Neural crest cell (in vitro differentiated cells): Measurements from ENCODE around the gene SERGEF. TPM values are rescaled to one million over a fixed set of nuclear protein-coding genes. Genes with fewer than 3 reads are reported as not detected.

Experiments used
- DNase-seq: peaks from one replicate; pipeline ENCODE4 v3.0.0; 2021; ENCODE audit warnings: low read depth, mixed read lengths, low spot score
- H3K27ac Mint-ChIP-seq: one replicate; pipeline ENCODE4 v1.8.0; 2021; ENCODE audit warnings: mild to moderate bottlenecking, mixed read lengths; ENCODE audit not compliant: unreplicated experiment
- H3K27me3 Mint-ChIP-seq: 2 replicates; pipeline ENCODE4 v1.8.0; 2021; ENCODE audit warnings: low read depth, mild to moderate bottlenecking, mixed read lengths
- H3K36me3 Mint-ChIP-seq: 2 replicates; pipeline ENCODE4 v1.8.0; 2021; ENCODE audit warnings: low read depth, mild to moderate bottlenecking, mixed read lengths
- H3K4me1 Mint-ChIP-seq: 2 replicates; pipeline ENCODE4 v1.8.0; 2021; ENCODE audit warnings: mixed read lengths
- H3K4me3 Mint-ChIP-seq: one replicate; pipeline ENCODE4 v1.8.0; 2021; ENCODE audit warnings: mild to moderate bottlenecking, mixed read lengths
- H3K9me3 Mint-ChIP-seq: 2 replicates; pipeline ENCODE4 v1.8.0; 2021; ENCODE audit warnings: mixed read lengths
- CTCF ChIP-seq: fragments of 200-600 bp; sonication (generic); conservative IDR thresholded peaks from 2 replicates; pipeline ENCODE4 v1.5.0; 2021; ENCODE audit warnings: antibody characterized with exemption, mild to moderate bottlenecking
- total RNA-seq: library from RNA; stranded (reverse); gene quantifications from 2 replicates; pipeline ENCODE4 v1.2.1, GENCODE V29; 2021

The SERGEF gene
- total RNA-seq, 1 donor from 2014 or later = 29.6 TPM

GRCh38 chr11:17803754-17804334, 209.0 kb downstream of the SERGEF start:
- no peak overlapping the region for H3K4me3 Mint-ChIP-seq
- H3K4me1 Mint-ChIP-seq = peaks cover 22% of the 10 kb centered on the region
- no peak overlapping the region for H3K27ac Mint-ChIP-seq
- H3K9me3 Mint-ChIP-seq = peaks cover 4% of the 10 kb centered on the region
- no peaks in the 10 kb centered on the region for H3K27me3 Mint-ChIP-seq
- TF ChIP-seq CTCF = no peak
- H3K36me3 Mint-ChIP-seq = peaks cover 4% of the 10 kb centered on the region
- DNase-seq = no peak

GRCh38 chr11:17802491-17802890, 210.4 kb downstream of the SERGEF start:
- H3K27ac Mint-ChIP-seq = no peak overlapping the region
- no peak overlapping the region for H3K4me3 Mint-ChIP-seq
- peaks cover 4% of the 10 kb centered on the region for H3K36me3 Mint-ChIP-seq
- peaks cover 22% of the 10 kb centered on the region for H3K4me1 Mint-ChIP-seq
- DNase-seq = no peak
- no peaks in the 10 kb centered on the region for H3K27me3 Mint-ChIP-seq
- peaks cover 4% of the 10 kb centered on the region for H3K9me3 Mint-ChIP-seq
- TF ChIP-seq CTCF = no peak

- Mint-ChIP-seq H3K27me3 (no peaks in the 10 kb centered on the region), H3K4me1 (peaks cover 11% of the 10 kb centered on the region), H3K27ac (no peak overlapping the region), H3K36me3 (peaks cover 4% of the 10 kb centered on the region), H3K4me3 (no peak overlapping the region), H3K9me3 (peaks cover 4% of the 10 kb centered on the region)
- TF ChIP-seq CTCF = no peak
- DNase-seq = no peak
These were observed 211.7 kb downstream of the SERGEF start for GRCh38 chr11:17801166-17801565.

GRCh38 chr11:17799147-17799546, 213.7 kb downstream of the SERGEF start:
- peaks cover 4% of the 10 kb centered on the region for H3K9me3 Mint-ChIP-seq
- no peak overlapping the region for H3K27ac Mint-ChIP-seq
- no peak for DNase-seq
- H3K36me3 Mint-ChIP-seq = peaks cover 4% of the 10 kb centered on the region
- H3K4me3 Mint-ChIP-seq = no peak overlapping the region
- no peak for TF ChIP-seq CTCF
- no peaks in the 10 kb centered on the region for H3K27me3 Mint-ChIP-seq
- H3K4me1 Mint-ChIP-seq = peaks cover 11% of the 10 kb centered on the region

- no peak overlapping the region for H3K27ac Mint-ChIP-seq
- no peak overlapping the region for H3K4me3 Mint-ChIP-seq
- no peak for DNase-seq
- H3K36me3 Mint-ChIP-seq = peaks cover 4% of the 10 kb centered on the region
- H3K4me1 Mint-ChIP-seq = peaks cover 9% of the 10 kb centered on the region
- TF ChIP-seq CTCF = no peak
- H3K9me3 Mint-ChIP-seq = peaks cover 4% of the 10 kb centered on the region
- no peaks in the 10 kb centered on the region for H3K27me3 Mint-ChIP-seq
These were observed 214.1 kb downstream of the SERGEF start for GRCh38 chr11:17798716-17799115.
